T-cell (primary cell): ENCODE data around the gene PCNX2. TPM values are rescaled to one million over a fixed set of nuclear protein-coding genes. Genes with fewer than 3 reads are reported as not detected.

Source experiments
- ATAC-seq, 4 experiments: fragments of 200-7000 bp in 3 of 4; fragments of 150-1000 bp in 1 of 4; cut with Tn5 transposase; replicated peaks in 1 of 4; 1 replicate in 3 of 4; 2 replicates in 1 of 4; pipeline ENCODE4 v1.10.0; 2021; ENCODE audit warnings: moderate library complexity in 3 of 4, mild to moderate bottlenecking in 2 of 4, moderate number of reproducible peaks in 1 of 4
- CTCF ChIA-PET, 2 donors: fragments of 300-600 bp; sonication (Branson Sonifier 250); formaldehyde crosslinking; loops; one replicate each; lab custom pipeline; 2022; ENCODE audit warnings: antibody characterized with exemption in 2 of 2; lab: Charles Lee
- POLR2A ChIA-PET, 2 donors: fragments of 300-600 bp; sonication (Branson Sonifier 250); formaldehyde crosslinking; loops; one replicate each; lab custom pipeline; 2022; ENCODE audit warnings: antibody characterized with exemption in 2 of 2; lab: Charles Lee
- DNase-seq, 35 experiments: peaks; one replicate each; pipeline versions ENCODE4 v3.0.0 to v3.0.0-alpha.2; 2013 to 2023
- H3K27ac ChIP-seq: one replicate; pipeline ENCODE4 v1.5.1; 2013; ENCODE audit warnings: low read length
- H3K27me3 ChIP-seq, 2 experiments: replicated peaks in 1 of 2; 1 replicate in 1 of 2; 2 replicates in 1 of 2; pipeline versions ENCODE4 v1.6.1 to v1.7.0; 2013; ENCODE audit warnings: low read length in 1 of 2, mixed read lengths in 1 of 2; ENCODE audit not compliant: control insufficient read depth in 2 of 2, insufficient read depth in 2 of 2; ENCODE audit errors: extremely low read depth in 1 of 2
- H3K36me3 ChIP-seq, 2 donors: 1 replicate in 1 of 2; 2 replicates in 1 of 2; pipeline versions ENCODE4 v1.6.1 to v1.7.0; 2013; ENCODE audit warnings: low read length in 1 of 2; ENCODE audit not compliant: control insufficient read depth in 2 of 2, insufficient read depth in 1 of 2; ENCODE audit errors: extremely low read depth in 1 of 2
- H3K4me1 ChIP-seq, 2 experiments: 1 replicate in 1 of 2; 2 replicates in 1 of 2; pipeline versions ENCODE4 v1.6.1 to v1.7.0; 2013; ENCODE audit warnings: low read length in 2 of 2, mixed read lengths in 1 of 2; ENCODE audit not compliant: insufficient read depth in 2 of 2, control insufficient read depth in 1 of 2; ENCODE audit errors: extremely low read depth in 1 of 2
- H3K4me3 ChIP-seq, 2 donors: 1 replicate in 1 of 2; 2 replicates in 1 of 2; pipeline versions ENCODE4 v1.5.1 to v1.7.0; 2013; ENCODE audit warnings: mild to moderate bottlenecking in 2 of 2, low read length in 1 of 2, moderate library complexity in 1 of 2; ENCODE audit not compliant: control insufficient read depth in 1 of 2; ENCODE audit errors: extremely low read depth in 1 of 2
- H3K9me3 ChIP-seq: 2 replicates; pipeline ENCODE4 v1.7.0; 2013
- H3K27ac Mint-ChIP-seq, 2 donors: one replicate each; pipeline ENCODE4 v1.8.0; 2020 to 2021; ENCODE audit warnings: mild to moderate bottlenecking in 2 of 2, mixed read lengths in 2 of 2
- H3K27me3 Mint-ChIP-seq, 2 donors: one replicate each; pipeline ENCODE4 v1.8.0; 2021 to 2022; ENCODE audit warnings: mixed read lengths in 2 of 2
- H3K36me3 Mint-ChIP-seq: one replicate; pipeline ENCODE4 v1.8.0; 2021; ENCODE audit warnings: mixed read lengths
- H3K4me1 Mint-ChIP-seq, 3 donors: one replicate each; pipeline ENCODE4 v1.8.0; 2020 to 2022; ENCODE audit warnings: mixed read lengths in 3 of 3, mild to moderate bottlenecking in 1 of 3
- H3K4me3 Mint-ChIP-seq, 3 donors: one replicate each; pipeline ENCODE4 v1.8.0; 2020 to 2022; ENCODE audit warnings: mild to moderate bottlenecking in 3 of 3, mixed read lengths in 3 of 3, moderate library complexity in 3 of 3
- H3K9me3 Mint-ChIP-seq, 3 donors: one replicate each; pipeline ENCODE4 v1.8.0; 2020 to 2022; ENCODE audit warnings: mixed read lengths in 3 of 3
- WGBS: methylation state at CpG from one replicate; pipeline ENCODE4 v1.1.5; 2013; ENCODE audit warnings: missing lambda C conversion rate; ENCODE audit not compliant: insufficient coverage; 5-methylcytosine and 5-hydroxymethylcytosine counted together
- total RNA-seq, 35 experiments: library from RNA in 6 of 35; stranded (reverse) in 6 of 35; fragments of 120-200 nt in 1 of 35; gene quantifications; one replicate each; pipeline versions ENCODE4 v1.2.1 to v1.2.4 and lab custom pipeline; 2013 to 2026

Gene PCNX2
- total RNA-seq, 5 donors from 2014 or later (not counting 1 experiment from before 2014, with no cell fraction given): 47.2 to 91.7 (median 68.6) TPM

GRCh38 chr1:232990176-232991128, 305.1 kb downstream of the PCNX2 start:
- no peak overlapping the region for H3K4me3 ChIP-seq
- ChIA-PET CTCF (interaction anchor here in 1 of 2 donors (0.5 kb wide), 1 partner anchor 9 kb away, joined by 3 read pairs; no protein-coding TSS in a partner anchor), POLR2A (no interaction called here)
- H3K9me3 Mint-ChIP-seq: peaks cover 7 to 18% (median 12%) of the 10 kb centered on the region in 3 donors
- H3K4me1 Mint-ChIP-seq: no peaks in the 10 kb centered on the region
- no peaks in the 10 kb centered on the region for H3K27me3 ChIP-seq
- 77% methylated on average over 16 of the region's 20 CpGs for WGBS
- peaks cover 0 to 47% of the 10 kb centered on the region in 2 donors for H3K36me3 ChIP-seq
- H3K4me1 ChIP-seq: peaks cover 0 to 5% of the 10 kb centered on the region in 2 experiments
- peaks cover 57% of the 10 kb centered on the region for H3K36me3 Mint-ChIP-seq
- H3K4me3 Mint-ChIP-seq: no peak overlapping the region
- ATAC-seq: no peak
- no peak overlapping the region for H3K27ac ChIP-seq
- H3K9me3 ChIP-seq: no peaks in the 10 kb centered on the region
- no peaks in the 10 kb centered on the region for H3K27me3 Mint-ChIP-seq
- H3K27ac Mint-ChIP-seq: peak overlapping the region in 1 of 2 donors; percentile 5
- DNase-seq: no peak

GRCh38 chr1:232988572-232989040, 306.9 kb downstream of the PCNX2 start:
- ChIA-PET POLR2A (no interaction called here), CTCF (no interaction called here)
- Histone ChIP-seq H3K4me3 (no peak overlapping the region), H3K27ac (no peak overlapping the region), H3K9me3 (no peaks in the 10 kb centered on the region), H3K36me3 (peaks cover 0 to 41% of the 10 kb centered on the region in 2 donors), H3K27me3 (no peaks in the 10 kb centered on the region), H3K4me1 (peaks cover 0 to 5% of the 10 kb centered on the region in 2 experiments)
- 72% methylated on average over 5 of the region's 8 CpGs for WGBS
- DNase-seq: no peak
- Mint-ChIP-seq H3K27ac (no peak overlapping the region), H3K36me3 (peaks cover 46% of the 10 kb centered on the region), H3K9me3 (peaks cover 0 to 4% (median 4%) of the 10 kb centered on the region in 3 donors), H3K4me3 (no peak overlapping the region), H3K27me3 (no peaks in the 10 kb centered on the region), H3K4me1 (no peaks in the 10 kb centered on the region)
- no peak for ATAC-seq

- no peak overlapping the region for H3K27ac Mint-ChIP-seq
- Histone ChIP-seq H3K36me3 (peaks cover 0 to 38% of the 10 kb centered on the region in 2 donors), H3K27ac (no peak overlapping the region), H3K4me3 (no peak overlapping the region), H3K4me1 (peaks cover 0 to 5% of the 10 kb centered on the region in 2 experiments), H3K9me3 (no peaks in the 10 kb centered on the region), H3K27me3 (no peaks in the 10 kb centered on the region)
- no peak for DNase-seq
- ChIA-PET CTCF (no interaction called here), POLR2A (no interaction called here)
- no peaks in the 10 kb centered on the region for H3K4me1 Mint-ChIP-seq
- peaks cover 38% of the 10 kb centered on the region for H3K36me3 Mint-ChIP-seq
- H3K9me3 Mint-ChIP-seq: no peaks in the 10 kb centered on the region
- no peak for ATAC-seq
- H3K27me3 Mint-ChIP-seq: no peaks in the 10 kb centered on the region
- no peak overlapping the region for H3K4me3 Mint-ChIP-seq
- 91% methylated on average over 6 of the region's 13 CpGs for WGBS
These were observed 307.8 kb downstream of the PCNX2 start for GRCh38 chr1:232987774-232988140.

- no peak for DNase-seq
- no peaks in the 10 kb centered on the region for H3K9me3 Mint-ChIP-seq
- ChIA-PET POLR2A (no interaction called here), CTCF (no interaction called here)
- peaks cover 0 to 5% of the 10 kb centered on the region in 2 experiments for H3K4me1 ChIP-seq
- peaks cover 0 to 34% of the 10 kb centered on the region in 2 donors for H3K36me3 ChIP-seq
- peaks cover 32% of the 10 kb centered on the region for H3K36me3 Mint-ChIP-seq
- no peak overlapping the region for H3K27ac Mint-ChIP-seq
- H3K4me3 Mint-ChIP-seq: no peak overlapping the region
- H3K9me3 ChIP-seq: no peaks in the 10 kb centered on the region
- H3K27me3 Mint-ChIP-seq: no peaks in the 10 kb centered on the region
- no peak for ATAC-seq
- no peak overlapping the region for H3K27ac ChIP-seq
- H3K4me3 ChIP-seq: no peak overlapping the region
- no peaks in the 10 kb centered on the region for H3K4me1 Mint-ChIP-seq
- no peaks in the 10 kb centered on the region for H3K27me3 ChIP-seq
- 96% methylated on average over 8 of the region's 11 CpGs for WGBS
These were observed 308.3 kb downstream of the PCNX2 start for GRCh38 chr1:232987046-232987773.

- no peak overlapping the region for H3K27ac Mint-ChIP-seq
- Histone ChIP-seq H3K27ac (no peak overlapping the region), H3K4me3 (no peak overlapping the region), H3K27me3 (no peaks in the 10 kb centered on the region), H3K9me3 (no peaks in the 10 kb centered on the region), H3K36me3 (peaks cover 0 to 31% of the 10 kb centered on the region in 2 donors), H3K4me1 (peaks cover 0 to 5% of the 10 kb centered on the region in 2 experiments)
- peaks cover 26% of the 10 kb centered on the region for H3K36me3 Mint-ChIP-seq
- WGBS: 100% methylated on average over 3 of the region's 5 CpGs
- DNase-seq (no peak), ATAC-seq (no peak)
- ChIA-PET CTCF (no interaction called here), POLR2A (no interaction called here)
- H3K27me3 Mint-ChIP-seq: no peaks in the 10 kb centered on the region
- H3K9me3 Mint-ChIP-seq: no peaks in the 10 kb centered on the region
- H3K4me3 Mint-ChIP-seq: no peak overlapping the region
- H3K4me1 Mint-ChIP-seq: no peaks in the 10 kb centered on the region
These were observed 309.0 kb downstream of the PCNX2 start for GRCh38 chr1:232986527-232986922.

- POLR2A ChIA-PET: no interaction called here
- peaks cover 25% of the 10 kb centered on the region for H3K36me3 Mint-ChIP-seq
- H3K27me3 ChIP-seq: no peaks in the 10 kb centered on the region
- DNase-seq (no peak), ATAC-seq (no peak)
- CTCF ChIA-PET: no interaction called here
- no peaks in the 10 kb centered on the region for H3K4me1 Mint-ChIP-seq
- no peaks in the 10 kb centered on the region for H3K27me3 Mint-ChIP-seq
- no peak overlapping the region for H3K27ac Mint-ChIP-seq
- no peaks in the 10 kb centered on the region for H3K9me3 ChIP-seq
- WGBS: 97% methylated on average over 27 of the region's 31 CpGs
- H3K4me3 Mint-ChIP-seq: no peak overlapping the region
- no peak overlapping the region for H3K27ac ChIP-seq
- H3K4me1 ChIP-seq: peaks cover 0 to 3% of the 10 kb centered on the region in 2 experiments
- H3K9me3 Mint-ChIP-seq: no peaks in the 10 kb centered on the region
- no peak overlapping the region for H3K4me3 ChIP-seq
- peaks cover 0 to 26% of the 10 kb centered on the region in 2 donors for H3K36me3 ChIP-seq
These were observed 309.5 kb downstream of the PCNX2 start for GRCh38 chr1:232985882-232986526.
